GM12892 (cell line): ENCODE measurements around the gene HMGA1.

Experiments used
- POLR2A ChIP-seq: IDR thresholded peaks from 2 replicates; pipeline ENCODE4 v1.6.1; 2011; ENCODE audit warnings: low read depth, low read length, control low read depth
- POLR2AphosphoS5 ChIP-seq: IDR thresholded peaks from 2 replicates; pipeline ENCODE4 v1.6.1; 2011; ENCODE audit warnings: low read depth, low read length, control low read depth

GRCh38 chr6:34247481-34248197 lies 11.0 kb downstream of the HMGA1 start:
- TF ChIP-seq POLR2A (no peak), POLR2AphosphoS5 (no peak)
